Measurements from ENCODE around the gene XRCC1.
"Not testable (repeated sequence)": the region's sequence is repeated elsewhere in the genome, so short reads cannot be mapped to it uniquely, and the experiment has no call there.

DNA sequence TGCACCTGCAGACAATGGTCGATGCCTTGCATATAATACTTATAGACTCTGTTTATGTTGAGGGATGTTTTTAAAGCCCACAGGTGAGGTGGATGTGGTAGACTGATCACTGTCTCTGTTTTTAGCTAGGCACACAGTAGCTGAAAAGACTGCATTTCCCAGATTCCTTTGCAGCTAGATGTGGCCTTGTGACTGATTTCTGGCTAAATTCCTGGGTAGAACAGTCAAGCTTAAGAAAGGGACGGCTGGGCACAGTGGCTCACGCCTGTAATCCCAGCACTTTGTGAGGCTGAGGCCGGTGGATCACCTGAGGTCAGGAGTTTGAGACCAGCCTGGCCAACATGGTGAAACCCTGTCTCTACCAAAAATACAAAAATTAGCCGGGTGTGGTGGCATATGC lies 25.0 kb upstream of the XRCC1 start:
- TF ChIP-seq, protein P1, sequence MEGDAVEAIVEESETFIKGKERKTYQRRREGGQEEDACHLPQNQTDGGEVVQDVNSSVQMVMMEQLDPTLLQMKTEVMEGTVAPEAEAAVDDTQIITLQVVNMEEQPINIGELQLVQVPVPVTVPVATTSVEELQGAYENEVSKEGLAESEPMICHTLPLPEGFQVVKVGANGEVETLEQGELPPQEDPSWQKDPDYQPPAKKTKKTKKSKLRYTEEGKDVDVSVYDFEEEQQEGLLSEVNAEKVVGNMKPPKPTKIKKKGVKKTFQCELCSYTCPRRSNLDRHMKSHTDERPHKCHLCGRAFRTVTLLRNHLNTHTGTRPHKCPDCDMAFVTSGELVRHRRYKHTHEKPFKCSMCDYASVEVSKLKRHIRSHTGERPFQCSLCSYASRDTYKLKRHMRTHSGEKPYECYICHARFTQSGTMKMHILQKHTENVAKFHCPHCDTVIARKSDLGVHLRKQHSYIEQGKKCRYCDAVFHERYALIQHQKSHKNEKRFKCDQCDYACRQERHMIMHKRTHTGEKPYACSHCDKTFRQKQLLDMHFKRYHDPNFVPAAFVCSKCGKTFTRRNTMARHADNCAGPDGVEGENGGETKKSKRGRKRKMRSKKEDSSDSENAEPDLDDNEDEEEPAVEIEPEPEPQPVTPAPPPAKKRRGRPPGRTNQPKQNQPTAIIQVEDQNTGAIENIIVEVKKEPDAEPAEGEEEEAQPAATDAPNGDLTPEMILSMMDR (IDR thresholded peaks at IDR 0.05 in 4 of 5, conservative IDR thresholded peaks at IDR 0.05 in 1 of 5): not testable (repeated sequence)
- not testable (repeated sequence) for TF ChIP-seq POLR2A (IDR thresholded peaks at IDR 0.05)
